ENCODE measurements around the gene ISOC2.

GRCh38 chr19:55463583-55464031 is 2.2 kb upstream of the ISOC2 start:
- no peak for TF ChIP-seq CTCF (IDR thresholded peaks at IDR 0.05; ENCODE audit: insufficient read depth, low read length, poor library complexity, severe bottlenecking)
- TF ChIP-seq EZH2phosphoT487 (conservative IDR thresholded peaks at IDR 0.05; ENCODE audit: low read length) = no peak

Data from SU-DHL-6 (cell line).